PFSK-1 (cell line): ENCODE measurements around the gene SLC2A4.

ENCODE experiments used
- FOXP2 ChIP-seq: optimal IDR thresholded peaks from 2 replicates; pipeline ENCODE3; 2011; ENCODE audit warnings: borderline replicate concordance, control low read depth, inconsistent platforms; ENCODE audit not compliant: insufficient read depth; ENCODE audit errors: extremely low read length, extremely low read depth
- POLR2AphosphoS5 ChIP-seq: IDR thresholded peaks from 2 replicates; pipeline ENCODE4 v1.6.1; 2012; ENCODE audit warnings: low read depth, mild to moderate bottlenecking, control low read depth, low read length, moderate library complexity
- REST ChIP-seq, 2 experiments: IDR thresholded peaks; 2 replicates each; pipeline versions ENCODE4 v1.6.1 to v1.8.0; 2011 to 2012; ENCODE audit warnings: low read depth in 2 of 2, low read length in 2 of 2, control low read depth in 1 of 2, inconsistent platforms in 1 of 2, mild to moderate bottlenecking in 1 of 2, moderate library complexity in 1 of 2; ENCODE audit not compliant: insufficient read depth in 1 of 2
- SIN3A ChIP-seq: IDR thresholded peaks from 2 replicates; pipeline ENCODE4 v1.6.1; 2012; ENCODE audit warnings: mild to moderate bottlenecking, low read length, moderate library complexity, borderline replicate concordance; ENCODE audit not compliant: insufficient read depth
- TAF1 ChIP-seq: IDR thresholded peaks from 2 replicates; pipeline ENCODE4 v1.6.1; 2012; ENCODE audit warnings: low read length, control low read depth, borderline replicate concordance; ENCODE audit not compliant: insufficient read depth

The SLC2A4 gene

GRCh38 chr17:7279448-7279847, 2.1 kb upstream of the SLC2A4 start:
- TF ChIP-seq TAF1, result no peak
- TF ChIP-seq REST (IDR thresholded peaks at IDR 0.05; ENCODE audit: insufficient read depth in 1 of 2, low read depth in 2 of 2, low read length in 2 of 2), result no peak
- TF ChIP-seq POLR2AphosphoS5, result no peak
- no peak for TF ChIP-seq SIN3A
- TF ChIP-seq FOXP2, result no peak

- TF ChIP-seq SIN3A (0 out of 2 replicates have a peak, but pooled peaks have one; percentile 7), FOXP2 (peak; percentile 63), TAF1 (no peak)
Observed at GRCh38 chr17:7280519-7281073, 922 bp upstream of the SLC2A4 start.

GRCh38 chr17:7281953-7282751, 634 bp downstream of the SLC2A4 start:
- TF ChIP-seq TAF1 (no peak), REST (IDR thresholded peaks at IDR 0.05; ENCODE audit: insufficient read depth in 1 of 2, low read depth in 2 of 2, low read length in 2 of 2) (no peak), POLR2AphosphoS5 (no peak), FOXP2 (no peak)

GRCh38 chr17:7282752-7283321, 1.3 kb downstream of the SLC2A4 start:
- TF ChIP-seq REST (IDR thresholded peaks at IDR 0.05; ENCODE audit: insufficient read depth in 1 of 2, low read depth in 2 of 2, low read length in 2 of 2), result no peak

- TF ChIP-seq POLR2AphosphoS5 (no peak), REST (IDR thresholded peaks at IDR 0.05; ENCODE audit: insufficient read depth in 1 of 2, low read depth in 2 of 2, low read length in 2 of 2) (no peak), SIN3A (no peak), TAF1 (no peak)
Observed at GRCh38 chr17:7283471-7284216, 2.1 kb downstream of the SLC2A4 start.
